Measurements from ENCODE around the gene TIMM8B. TPM values are rescaled to one million over a fixed set of nuclear protein-coding genes. Genes with fewer than 3 reads are reported as not detected.

TIMM8B gene
- total RNA-seq, 1 donor from 2014 or later = 80.0 TPM

DNA sequence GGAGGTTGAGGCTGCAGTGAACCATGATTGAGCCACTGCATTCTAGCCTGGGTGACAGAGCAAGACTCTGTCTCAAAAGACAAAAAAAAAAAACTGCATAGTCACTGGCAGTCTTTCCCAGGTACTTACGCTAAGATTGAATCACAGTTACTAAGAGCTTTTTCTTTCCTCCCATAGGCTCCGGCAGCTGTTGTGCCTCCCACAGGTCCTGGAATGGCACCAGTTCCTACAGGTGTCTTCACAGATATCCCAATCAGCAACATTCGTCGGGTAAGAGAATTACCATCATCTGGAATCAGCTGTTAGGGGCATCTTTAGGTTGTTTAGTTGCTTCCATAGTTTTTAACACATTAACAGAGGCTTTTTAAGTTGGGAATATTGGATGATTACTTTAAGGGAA is 41.6 kb downstream of the TIMM8B start:
- no peaks in the 10 kb centered on the region for H3K27me3 Mint-ChIP-seq
- H3K4me1 Mint-ChIP-seq (ENCODE audit: unreplicated experiment) = no peaks in the 10 kb centered on the region
- H3K4me3 Mint-ChIP-seq = no peak overlapping the region
- TF ChIP-seq, protein P1, sequence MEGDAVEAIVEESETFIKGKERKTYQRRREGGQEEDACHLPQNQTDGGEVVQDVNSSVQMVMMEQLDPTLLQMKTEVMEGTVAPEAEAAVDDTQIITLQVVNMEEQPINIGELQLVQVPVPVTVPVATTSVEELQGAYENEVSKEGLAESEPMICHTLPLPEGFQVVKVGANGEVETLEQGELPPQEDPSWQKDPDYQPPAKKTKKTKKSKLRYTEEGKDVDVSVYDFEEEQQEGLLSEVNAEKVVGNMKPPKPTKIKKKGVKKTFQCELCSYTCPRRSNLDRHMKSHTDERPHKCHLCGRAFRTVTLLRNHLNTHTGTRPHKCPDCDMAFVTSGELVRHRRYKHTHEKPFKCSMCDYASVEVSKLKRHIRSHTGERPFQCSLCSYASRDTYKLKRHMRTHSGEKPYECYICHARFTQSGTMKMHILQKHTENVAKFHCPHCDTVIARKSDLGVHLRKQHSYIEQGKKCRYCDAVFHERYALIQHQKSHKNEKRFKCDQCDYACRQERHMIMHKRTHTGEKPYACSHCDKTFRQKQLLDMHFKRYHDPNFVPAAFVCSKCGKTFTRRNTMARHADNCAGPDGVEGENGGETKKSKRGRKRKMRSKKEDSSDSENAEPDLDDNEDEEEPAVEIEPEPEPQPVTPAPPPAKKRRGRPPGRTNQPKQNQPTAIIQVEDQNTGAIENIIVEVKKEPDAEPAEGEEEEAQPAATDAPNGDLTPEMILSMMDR (conservative IDR thresholded peaks at IDR 0.05) = no peak
- no peak overlapping the region for H3K27ac Mint-ChIP-seq
- H3K36me3 Mint-ChIP-seq = peaks cover 52% of the 10 kb centered on the region
- H3K9me3 Mint-ChIP-seq = no peaks in the 10 kb centered on the region
- no peak for DNase-seq (ENCODE audit: extremely low spot score, unreplicated experiment)

DNA sequence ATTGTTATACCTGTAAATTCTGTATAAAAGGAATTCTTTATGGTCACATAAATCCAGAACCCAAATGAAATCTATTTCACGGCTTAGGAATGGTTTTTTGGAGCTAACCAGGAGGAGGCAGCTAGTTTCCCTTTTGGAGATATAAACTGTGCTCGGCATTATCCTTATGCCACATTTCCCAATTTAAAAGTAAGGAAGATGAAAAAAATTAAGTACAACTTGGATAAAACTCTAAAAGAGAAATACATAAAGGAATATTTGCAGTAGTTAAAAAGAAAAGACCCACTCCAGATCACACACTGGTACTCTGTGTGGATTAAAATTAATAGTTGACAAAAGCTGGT is 43.6 kb downstream of the TIMM8B start:
- H3K9me3 Mint-ChIP-seq = no peaks in the 10 kb centered on the region
- no peaks in the 10 kb centered on the region for H3K4me1 Mint-ChIP-seq (ENCODE audit: unreplicated experiment)
- H3K27ac Mint-ChIP-seq = no peak overlapping the region
- DNase-seq (ENCODE audit: extremely low spot score, unreplicated experiment) = no peak
- H3K36me3 Mint-ChIP-seq = peaks cover 43% of the 10 kb centered on the region
- no peaks in the 10 kb centered on the region for H3K27me3 Mint-ChIP-seq
- H3K4me3 Mint-ChIP-seq = no peak overlapping the region
- TF ChIP-seq, protein P1 (conservative IDR thresholded peaks at IDR 0.05) = no peak

DNA sequence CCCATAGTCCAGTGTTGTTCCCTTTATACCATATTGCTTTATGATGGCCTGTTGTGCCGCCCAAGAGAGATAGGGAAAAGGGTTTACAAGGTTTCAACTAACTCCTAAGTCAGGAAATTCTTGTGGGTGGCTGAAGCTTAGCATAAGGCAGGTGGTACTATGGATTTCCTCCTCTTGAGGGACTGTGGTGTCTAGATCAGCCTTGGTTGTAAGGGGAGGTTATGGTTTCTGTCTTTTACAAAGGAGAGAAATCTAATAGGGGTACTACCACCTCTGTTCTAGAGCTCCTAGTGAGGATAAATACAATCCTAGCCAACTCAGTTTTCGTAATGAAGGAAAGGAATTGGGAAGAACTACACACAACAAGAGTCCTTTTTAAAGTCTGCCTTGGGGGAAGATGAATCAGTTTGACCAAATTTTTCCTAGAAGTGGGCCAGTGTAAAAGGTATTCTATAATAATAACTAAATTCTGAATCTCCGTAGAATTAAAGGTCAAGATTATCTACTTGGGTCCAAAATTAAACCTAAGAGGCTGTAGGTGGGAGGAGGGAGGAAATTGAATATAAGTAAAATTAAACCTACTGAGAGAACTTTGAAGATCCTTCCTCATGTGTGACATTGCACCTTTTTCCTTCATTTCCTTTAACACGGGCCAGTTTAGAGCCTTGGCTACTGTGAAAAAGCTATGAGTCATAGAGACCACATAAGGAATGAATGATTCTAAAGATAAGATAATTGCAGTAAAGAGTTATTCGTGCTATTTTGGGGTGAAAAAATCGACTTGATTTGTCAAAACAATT is 44.2 kb downstream of the TIMM8B start:
- peaks cover 38% of the 10 kb centered on the region for H3K36me3 Mint-ChIP-seq
- DNase-seq (ENCODE audit: extremely low spot score, unreplicated experiment) = no peak
- H3K27ac Mint-ChIP-seq = no peak overlapping the region
- H3K27me3 Mint-ChIP-seq = no peaks in the 10 kb centered on the region
- H3K4me3 Mint-ChIP-seq = no peak overlapping the region
- H3K9me3 Mint-ChIP-seq = no peaks in the 10 kb centered on the region
- TF ChIP-seq, protein P1 (conservative IDR thresholded peaks at IDR 0.05) = no peak
- no peaks in the 10 kb centered on the region for H3K4me1 Mint-ChIP-seq (ENCODE audit: unreplicated experiment)

DNA sequence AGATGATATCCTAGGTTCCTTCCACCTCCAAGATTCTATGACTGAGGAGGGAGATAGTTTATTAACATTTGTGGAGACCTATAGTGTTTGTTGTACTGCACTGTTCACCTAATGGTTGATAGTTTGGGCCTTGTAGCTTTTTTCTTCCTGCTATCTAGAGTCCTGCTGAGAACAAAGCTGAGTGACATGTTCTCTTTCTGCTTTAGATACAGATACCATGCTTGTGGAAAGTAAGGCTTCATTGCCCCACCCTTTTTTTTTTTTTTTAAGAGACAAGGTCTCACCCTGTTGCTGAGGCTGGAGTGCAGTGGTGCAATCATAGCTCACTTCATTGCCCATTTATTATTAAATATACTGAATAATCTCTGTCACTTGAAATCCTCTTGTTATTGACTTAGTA is 49.0 kb downstream of the TIMM8B start:
- Mint-ChIP-seq H3K36me3 (peaks cover 23% of the 10 kb centered on the region), H3K9me3 (no peaks in the 10 kb centered on the region)

More for the DNA sequence above, 49.0 kb downstream of the TIMM8B start:
- no peaks in the 10 kb centered on the region for H3K27me3 Mint-ChIP-seq
- H3K4me3 Mint-ChIP-seq = no peak overlapping the region
- DNase-seq (ENCODE audit: extremely low spot score, unreplicated experiment) = no peak
- H3K4me1 Mint-ChIP-seq (ENCODE audit: unreplicated experiment) = no peaks in the 10 kb centered on the region
- TF ChIP-seq, protein P1 (conservative IDR thresholded peaks at IDR 0.05) = no peak
- H3K27ac Mint-ChIP-seq = no peak overlapping the region

Other genes starting within 250 kb of the TIMM8B start
- 26.0 and 44.0 TPM in 2 replicates for gene ALG9, start 215.2 kb downstream of the TIMM8B start, total RNA-seq (ENCODE audit: low replicate concordance)
- 2.6 and 2.9 TPM in 2 replicates for gene FDXACB1, start 207.6 kb downstream of the TIMM8B start, total RNA-seq (ENCODE audit: low replicate concordance)
- gene CFAP68, start 207.2 kb downstream of the TIMM8B start, total RNA-seq (ENCODE audit: low replicate concordance) = 24.0 and 29.5 TPM in 2 replicates
- gene CRYAB, start 175.0 kb downstream of the TIMM8B start, total RNA-seq (ENCODE audit: low replicate concordance) = 0.48 TPM in 1 of 2 replicates, not detected in the other
- not detected in 2 replicates for gene HSPB2, start 174.0 kb downstream of the TIMM8B start, total RNA-seq (ENCODE audit: low replicate concordance)
- 1.8 and 7.6 TPM in 2 replicates for gene C11orf52, start 167.8 kb downstream of the TIMM8B start, total RNA-seq (ENCODE audit: low replicate concordance)
- 4.8 and 22.0 TPM in 2 replicates for gene DIXDC1, start 149.4 kb downstream of the TIMM8B start, total RNA-seq (ENCODE audit: low replicate concordance)
- 43.8 and 46.8 TPM in 2 replicates for gene DLAT, start 61.3 kb downstream of the TIMM8B start, total RNA-seq (ENCODE audit: low replicate concordance)
- gene PIH1D2, start 12.7 kb downstream of the TIMM8B start, total RNA-seq (ENCODE audit: low replicate concordance) = 3.1 and 5.5 TPM in 2 replicates
- 27.4 and 31.2 TPM in 2 replicates for gene NKAPD1, start 12.5 kb downstream of the TIMM8B start, total RNA-seq (ENCODE audit: low replicate concordance)
- 67.9 and 97.2 TPM in 2 replicates for gene SDHD, start 117 bp upstream of the TIMM8B start, total RNA-seq (ENCODE audit: low replicate concordance)
- gene IL18, start 77.3 kb upstream of the TIMM8B start, total RNA-seq (ENCODE audit: low replicate concordance) = 0.94 and 1.3 TPM in 2 replicates
- gene TEX12, start 80.6 kb upstream of the TIMM8B start, total RNA-seq (ENCODE audit: low replicate concordance) = not detected in 2 replicates
- 2.2 and 2.7 TPM in 2 replicates for gene BCO2, start 88.8 kb upstream of the TIMM8B start, total RNA-seq (ENCODE audit: low replicate concordance)
- 27.3 and 35.1 TPM in 2 replicates for gene PTS, start 139.7 kb upstream of the TIMM8B start, total RNA-seq (ENCODE audit: low replicate concordance)
- not detected in 2 replicates for gene PLET1, start 174.1 kb upstream of the TIMM8B start, total RNA-seq (ENCODE audit: low replicate concordance)